ENCODE results near the gene IAH1.

Gene IAH1

DNA sequence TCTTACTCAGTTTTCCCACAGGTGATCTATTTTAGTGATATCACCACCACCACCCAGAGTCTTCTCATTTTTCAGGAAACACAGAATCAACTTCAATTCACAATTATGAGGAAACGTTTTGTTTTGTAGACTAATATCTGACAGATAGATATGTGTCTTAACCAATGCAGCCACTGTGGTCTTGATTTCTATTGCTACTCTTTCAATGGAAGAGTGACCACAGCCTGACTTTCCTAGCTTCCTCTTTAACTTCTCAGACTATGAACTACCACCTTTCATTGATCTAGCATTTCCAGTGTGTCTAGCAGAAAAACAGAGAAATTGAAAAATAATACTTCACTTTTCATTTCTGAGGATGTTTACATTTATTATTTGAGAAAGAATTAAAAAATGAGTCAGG lies 60.8 kb downstream of the IAH1 start:
- no peak for DNase-seq

DNA sequence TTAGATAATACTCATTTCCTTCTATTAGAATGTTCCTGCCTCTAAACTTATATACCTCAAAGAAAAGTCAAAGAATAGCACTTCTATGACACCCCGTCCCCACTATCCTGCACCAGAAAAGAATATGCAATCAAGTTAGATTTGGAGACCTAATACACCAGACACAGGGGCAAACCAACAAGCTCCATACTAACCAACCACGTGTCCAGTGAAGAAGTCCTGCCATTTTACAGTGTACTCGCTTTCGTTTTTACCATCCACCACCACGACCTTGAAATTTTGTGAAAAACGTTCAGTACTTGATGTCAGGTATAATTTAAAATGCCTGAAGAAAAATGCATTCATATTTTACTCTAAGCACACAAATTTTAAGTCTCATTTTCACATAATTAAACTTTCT lies 62.2 kb downstream of the IAH1 start:
- DNase-seq, result no peak

GRCh38 chr2:9538000-9538507 lies 63.7 kb downstream of the IAH1 start:
- no peak for DNase-seq

Data from stimulated activated CD4-positive, alpha-beta T cell treated with anti-CD3 and anti-CD28 coated beads, Interleukin-4, amount 100 ng/mL, for 1 hour (primary cell).